NCI-H748 (cell line): Measurements from ENCODE around the gene SMG9.

Experiments used
- DNase-seq: peaks from one replicate; lab custom pipeline; 2025; ENCODE audit not compliant: unreplicated experiment; lab: John Stamatoyannopoulos, UW

SMG9 gene

DNA sequence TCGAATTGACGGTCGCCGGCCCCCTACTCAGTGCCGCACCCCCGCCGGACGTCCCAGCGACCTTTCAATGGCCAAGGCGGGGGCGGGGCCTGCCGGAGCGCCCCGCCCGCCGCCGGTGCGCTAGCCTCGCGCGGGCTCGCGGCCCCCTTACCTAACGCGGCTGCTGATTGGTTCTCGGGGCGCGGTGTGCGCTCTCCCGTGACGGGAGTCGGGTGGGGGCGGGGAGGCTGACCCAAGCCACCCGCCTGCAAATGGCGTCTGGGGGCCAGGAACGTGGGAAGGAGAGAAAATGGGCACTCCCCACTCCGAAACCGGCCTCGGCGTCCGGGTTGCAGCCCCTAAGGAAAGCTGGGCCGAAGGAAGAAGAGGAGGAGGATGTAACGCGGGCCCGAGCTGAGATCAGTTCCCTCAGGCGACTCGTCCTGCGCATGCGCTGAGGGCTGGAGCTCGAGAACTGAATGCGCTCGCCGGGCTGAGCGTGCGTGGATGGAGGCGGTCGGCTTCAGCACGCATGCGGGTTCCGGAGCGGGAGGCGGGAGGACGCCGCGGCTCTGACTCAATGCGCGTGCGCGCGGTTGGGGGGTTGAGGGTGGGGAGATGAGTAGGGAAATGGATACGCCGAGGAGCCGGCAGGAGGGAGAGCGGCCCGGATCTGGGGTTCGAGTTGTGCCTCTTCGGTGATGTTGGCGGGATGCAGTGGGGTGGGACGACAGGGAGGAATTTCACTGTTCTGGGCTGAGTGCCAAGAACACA is at the start of gene SMG9:
Gene SMG9 (minus strand): TSS at position 460 of the 753 bp plus-strand sequence. CDS start 4,221 bp downstream, outside the sequence.
- peak; percentile 98 for DNase-seq

DNA sequence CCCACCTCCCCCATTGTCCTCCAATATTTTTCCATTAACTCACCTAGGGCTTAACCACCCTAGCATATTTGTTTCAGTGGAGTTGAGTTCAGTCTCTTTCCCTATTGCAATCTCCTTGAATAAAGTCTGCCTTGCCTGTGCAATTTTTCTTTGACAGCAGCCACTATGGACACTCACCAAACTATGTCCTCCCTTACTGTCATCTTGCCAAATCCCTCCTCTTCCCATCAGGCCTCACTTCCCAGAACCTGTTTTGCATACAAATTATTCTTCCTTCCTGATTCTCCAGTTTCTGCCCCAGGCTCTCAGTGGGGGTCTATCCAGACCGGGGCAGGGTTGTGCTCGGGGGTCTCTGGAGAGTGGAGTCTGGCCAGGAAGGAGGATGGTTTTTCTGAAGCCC is 49.7 kb upstream of the SMG9 start:
- no peak for DNase-seq

DNA sequence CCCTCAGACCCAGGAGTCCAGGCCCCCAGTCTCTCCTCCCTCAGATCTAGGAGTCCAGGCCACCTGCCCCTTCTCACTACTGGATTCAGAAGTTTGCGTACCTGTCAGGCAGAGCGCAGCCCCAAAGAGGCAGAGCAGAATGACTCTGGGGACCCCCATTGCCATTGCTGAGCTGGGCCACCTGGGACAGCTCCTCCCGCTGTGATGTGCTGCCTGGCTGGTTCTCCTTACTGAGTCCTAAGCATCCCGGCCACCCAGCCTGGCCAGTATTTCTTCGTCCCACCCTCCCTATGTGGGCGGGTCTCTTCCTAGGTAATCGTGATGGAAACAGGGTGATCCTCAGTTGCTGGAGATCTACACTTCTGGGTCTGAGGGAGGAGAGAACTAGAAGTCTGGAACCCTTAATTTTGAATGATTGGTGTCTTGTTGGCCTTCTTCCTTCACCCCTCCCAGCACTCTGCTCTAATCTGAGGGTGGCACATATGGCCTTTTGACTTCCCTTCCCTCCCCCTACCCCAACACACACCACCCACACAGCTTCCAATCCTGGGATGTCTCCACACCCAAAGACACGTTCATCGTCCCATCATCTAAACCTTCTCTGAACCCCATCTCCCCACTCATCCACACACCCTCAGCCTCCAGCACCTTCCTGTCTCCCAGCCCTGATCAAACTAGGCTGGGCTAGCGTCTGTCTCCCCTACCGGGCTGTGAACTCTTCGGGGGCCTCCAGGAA is 47.6 kb upstream of the SMG9 start, which contains the start of gene LYPD5:
Gene LYPD5 (minus strand): TSS at position 232 of the 736 bp plus-strand sequence. CDS start 67 bp downstream, at position 165.
- no peak for DNase-seq

DNA sequence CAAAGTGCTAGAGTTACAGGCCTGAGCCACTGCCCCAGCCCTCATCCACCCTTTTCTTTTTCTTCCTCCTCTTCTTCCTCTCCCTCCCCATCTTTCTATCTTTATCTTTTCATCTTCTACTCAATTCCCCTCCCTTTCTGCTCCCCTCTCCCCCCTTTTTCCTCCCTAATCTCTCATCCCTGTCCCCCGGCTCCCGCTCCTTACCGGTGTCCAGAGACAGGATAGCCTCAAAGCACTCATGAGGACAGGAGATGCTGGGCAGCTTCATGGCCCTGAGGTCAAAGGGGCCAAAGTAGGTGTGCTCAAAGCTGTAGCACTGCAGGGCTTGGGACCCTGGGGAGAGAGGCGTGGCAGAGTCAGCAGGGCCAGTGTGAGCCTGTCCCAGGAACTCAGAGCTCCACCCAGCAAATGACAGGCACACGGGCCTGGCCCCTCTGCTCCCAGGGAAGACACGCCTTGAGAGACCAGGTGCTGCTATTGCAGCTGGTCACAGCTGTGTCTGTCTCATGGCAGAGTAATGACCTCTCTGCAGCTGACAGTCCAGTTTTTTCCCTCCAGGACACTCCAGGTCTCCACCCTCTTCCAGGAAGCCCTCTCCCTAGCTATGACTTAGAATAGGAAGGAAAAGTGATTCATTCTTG is 44.9 kb upstream of the SMG9 start:
- peak; percentile 29 for DNase-seq

DNA sequence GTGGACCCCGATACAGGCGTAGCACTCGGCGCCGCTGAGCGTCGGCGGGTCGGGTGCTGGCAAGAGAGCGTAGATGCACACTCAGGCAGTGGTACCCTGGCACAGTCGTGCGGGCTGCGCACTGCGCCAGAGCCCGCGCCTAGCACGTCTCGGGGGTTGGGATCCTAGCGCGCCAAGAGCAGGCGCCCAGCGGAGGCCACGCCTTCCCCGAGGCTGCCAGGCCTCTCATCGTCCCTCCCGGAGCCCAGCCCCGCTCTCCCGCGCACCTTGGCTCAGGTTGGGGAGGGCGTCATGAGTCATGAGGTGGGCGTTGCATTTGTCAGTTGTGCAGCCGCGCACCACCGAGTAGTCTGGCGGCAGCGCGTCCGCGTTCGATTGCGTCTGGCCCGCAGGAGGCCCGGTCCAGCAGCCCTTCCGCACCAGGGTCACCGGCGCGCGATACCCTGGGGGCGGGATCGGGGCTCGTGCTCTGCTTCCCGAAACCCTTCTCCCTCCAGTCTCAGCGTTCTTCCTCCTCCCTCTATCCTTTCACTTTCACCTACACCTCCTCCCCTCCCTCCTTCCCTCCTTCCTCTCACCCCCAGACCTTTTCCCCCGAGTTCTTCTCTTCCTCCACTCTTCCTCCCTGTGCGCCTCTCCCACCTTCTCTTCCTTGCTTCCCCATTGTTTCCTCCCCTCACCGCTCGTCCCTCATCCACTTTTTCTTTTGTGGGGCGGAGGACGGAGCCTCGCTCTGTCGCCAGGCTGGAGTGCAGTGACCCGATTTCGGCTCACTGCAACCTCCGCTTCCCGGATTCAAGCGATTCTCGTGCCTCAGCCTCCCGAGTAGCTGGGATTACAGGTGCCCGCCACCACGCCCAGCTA is 44.0 kb upstream of the SMG9 start:
- DNase-seq: peak; percentile 46

GRCh38 chr19:43798026-43798545 is 43.3 kb upstream of the SMG9 start:
- no peak for DNase-seq

- DNase-seq: no peak
Measured at GRCh38 chr19:43797556-43797955, 42.8 kb upstream of the SMG9 start.

DNA sequence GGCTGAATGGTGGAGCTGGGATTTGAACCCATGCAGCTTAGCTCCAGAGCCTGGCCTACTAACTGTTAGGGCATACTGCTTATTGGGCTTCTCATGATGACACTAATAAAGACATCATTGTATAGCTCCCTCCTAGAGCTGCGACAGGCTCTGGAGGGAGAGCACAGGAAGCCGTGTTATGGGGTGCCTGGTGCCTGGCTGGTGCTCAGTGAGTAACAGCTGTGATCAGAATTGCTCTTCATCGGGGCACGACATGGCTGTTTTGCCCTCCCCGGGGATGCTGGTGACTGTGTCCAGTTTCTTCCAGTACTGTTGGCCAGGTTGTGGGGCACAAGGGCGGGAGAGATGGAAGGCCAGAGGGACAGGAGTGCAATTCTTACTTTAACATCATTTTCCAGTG is 42.4 kb upstream of the SMG9 start:
- no peak for DNase-seq

DNA sequence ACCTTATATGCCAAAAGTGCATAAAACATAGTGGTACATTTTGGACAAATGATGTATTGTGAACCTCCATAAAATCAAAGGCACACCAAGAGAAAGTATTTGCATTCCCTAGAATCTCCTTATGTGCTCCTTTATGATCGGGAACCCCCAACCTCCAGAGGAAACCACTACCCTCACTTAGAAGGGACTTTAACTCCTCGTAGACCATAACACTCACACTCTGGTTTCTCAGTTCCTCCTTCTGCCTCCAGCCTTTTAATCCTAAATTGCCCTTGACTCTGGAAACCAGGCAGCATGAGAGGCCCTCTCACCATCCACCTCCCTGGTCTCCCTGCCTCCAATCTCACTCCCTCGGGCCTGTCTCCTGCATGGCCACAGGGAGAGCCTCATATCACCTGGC is 35.8 kb upstream of the SMG9 start:
- no peak for DNase-seq

DNA sequence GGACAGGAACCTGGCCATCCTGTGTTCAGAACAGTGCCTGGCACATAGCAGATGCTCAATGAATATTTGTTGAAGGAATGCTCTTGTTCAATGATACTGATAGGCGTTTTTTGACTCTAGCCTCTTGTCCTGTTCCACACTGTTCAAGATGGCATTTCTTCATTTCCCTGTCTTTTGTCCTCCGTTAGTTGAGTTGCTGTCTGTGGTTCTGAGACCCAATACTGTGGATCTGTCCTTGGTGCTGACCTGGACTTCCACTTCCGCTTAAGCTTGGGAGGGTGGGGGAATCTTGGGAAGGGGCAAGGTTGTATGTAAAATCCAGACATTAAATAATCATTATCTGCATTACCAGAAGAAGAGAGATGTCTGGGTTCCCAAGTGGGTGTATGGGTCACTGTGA is 34.3 kb upstream of the SMG9 start:
- DNase-seq: no peak

- no peak for DNase-seq
Measured at GRCh38 chr19:43786665-43787064, 31.9 kb upstream of the SMG9 start.

DNA sequence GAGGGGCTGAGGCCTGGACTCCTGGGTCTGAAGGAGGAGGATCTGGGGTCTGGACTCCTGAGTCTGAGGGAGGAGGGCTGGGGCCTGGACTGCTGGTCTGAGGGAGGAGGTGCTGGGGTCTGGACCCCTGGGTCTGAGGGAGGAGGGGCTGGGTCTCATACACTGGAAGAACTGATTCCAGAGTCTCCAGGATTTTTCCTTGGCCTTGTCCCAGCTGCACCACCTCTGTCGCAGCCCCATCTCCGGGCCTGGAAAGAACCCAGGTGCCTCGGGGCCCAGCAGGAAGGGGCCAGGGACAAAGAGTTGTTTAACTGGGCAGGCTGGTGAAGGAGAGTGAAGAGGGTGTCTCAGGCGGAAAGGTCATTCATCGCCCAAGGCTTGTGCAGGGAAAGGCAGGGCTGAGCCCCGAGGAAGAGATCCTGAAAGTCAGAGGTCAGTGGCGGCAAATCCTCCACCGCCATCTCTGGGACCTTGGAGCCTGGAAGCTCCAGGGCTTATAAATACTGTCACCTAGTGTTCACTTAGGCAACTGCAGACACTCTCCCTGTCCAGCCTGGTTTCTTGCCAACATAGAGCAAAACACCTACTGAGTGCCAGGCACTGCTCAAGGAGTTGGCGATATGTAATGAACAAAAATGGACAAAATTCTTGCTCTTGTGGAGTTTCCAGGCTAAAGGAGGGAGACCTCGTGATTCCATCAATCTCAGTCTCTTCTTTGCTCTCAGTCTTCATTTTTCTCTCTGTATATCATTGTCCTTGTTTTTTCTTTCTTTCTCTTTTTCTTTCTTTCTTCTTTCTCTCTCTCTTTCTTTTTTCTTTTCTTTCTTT is 30.4 kb upstream of the SMG9 start:
- peak; percentile 80 for DNase-seq

DNA sequence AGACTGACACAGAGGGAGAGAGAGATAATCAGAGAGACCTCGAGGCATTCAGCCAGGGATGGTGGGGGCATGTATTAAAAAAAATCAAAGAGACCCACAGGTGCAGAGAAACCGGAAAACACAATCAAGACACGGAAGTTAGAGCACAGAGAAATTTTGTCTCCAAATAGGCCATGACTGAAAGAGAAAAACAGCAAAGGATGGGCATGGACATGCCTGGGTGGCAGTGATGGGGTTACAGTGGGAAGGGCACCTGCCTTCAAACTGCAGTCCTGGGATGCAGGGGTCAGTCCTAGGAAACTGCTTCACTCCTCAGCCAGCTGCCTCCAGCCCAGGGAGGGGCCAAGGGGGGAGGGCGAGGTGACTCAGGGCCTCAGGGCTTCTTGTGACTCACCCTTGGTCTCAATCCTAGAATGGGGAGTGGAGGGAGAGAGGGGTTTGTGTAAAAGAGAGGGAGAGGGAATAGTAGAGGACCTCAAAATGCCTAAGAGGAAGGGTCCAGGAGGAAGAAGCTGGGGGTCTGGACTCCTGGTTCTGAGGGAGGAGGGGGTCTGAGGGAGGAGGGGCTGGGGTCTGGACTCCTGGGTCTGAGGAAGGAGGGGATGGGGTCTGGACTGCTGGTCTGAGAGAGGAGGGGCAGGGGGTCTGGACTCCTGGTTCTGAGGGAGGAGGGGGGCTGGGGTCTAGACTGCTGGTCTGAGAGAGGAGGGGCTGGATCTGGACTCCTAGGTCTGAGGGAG is 29.6 kb upstream of the SMG9 start:
- no peak for DNase-seq

- no peak for DNase-seq
Measured at GRCh38 chr19:43783636-43784035, 28.9 kb upstream of the SMG9 start.

- DNase-seq: peak; percentile 73
Measured at GRCh38 chr19:43782689-43783231, 28.0 kb upstream of the SMG9 start.

DNA sequence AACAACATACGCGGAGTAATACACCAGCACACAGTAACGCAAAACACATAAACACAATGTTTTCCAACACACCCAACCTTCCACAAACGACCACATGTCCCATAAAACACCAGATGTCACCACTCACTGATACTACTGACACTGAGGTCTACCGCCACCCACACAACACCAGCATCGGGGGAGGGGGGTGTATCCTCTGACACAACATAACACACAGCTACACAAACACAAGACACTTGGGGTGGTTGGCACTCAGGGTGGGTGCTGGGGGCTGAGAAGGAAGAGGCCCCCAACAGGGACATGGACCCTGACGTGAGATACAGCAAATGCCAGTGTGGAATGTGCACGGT is 27.5 kb upstream of the SMG9 start:
- DNase-seq: no peak

DNA sequence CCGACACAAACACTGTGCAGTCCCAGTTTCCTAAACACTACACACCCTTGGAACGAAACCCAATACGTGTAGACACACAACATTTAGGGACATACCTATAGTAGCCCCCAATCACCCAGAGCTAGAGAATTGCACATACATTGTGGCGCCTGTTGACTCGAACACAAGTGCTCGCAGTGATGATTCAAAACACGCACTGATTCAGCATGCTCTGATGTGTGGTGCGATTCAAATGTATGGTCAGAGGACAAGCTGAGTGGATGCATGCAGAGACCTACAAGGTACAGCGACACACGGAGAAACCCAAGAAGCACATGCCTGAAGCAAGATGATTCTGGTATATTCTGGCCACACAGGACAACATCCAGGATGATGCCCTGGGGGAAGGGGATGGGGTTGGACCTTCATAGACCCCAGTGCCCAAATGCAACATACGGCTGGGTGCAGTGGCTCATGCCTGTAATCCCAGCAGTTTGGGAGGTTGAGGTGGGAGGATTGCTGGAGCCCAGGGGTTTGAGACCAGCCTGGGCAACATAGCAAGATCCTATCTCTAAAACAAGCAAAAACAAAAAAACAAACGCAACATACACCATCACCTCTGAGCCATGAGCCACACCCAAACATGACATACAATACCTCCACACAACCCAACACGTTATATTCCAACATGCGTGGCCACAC is 27.0 kb upstream of the SMG9 start:
- DNase-seq: no peak
